GM12878 (cell line): ENCODE data around the gene C1orf53. TPM values are rescaled to one million over a fixed set of nuclear protein-coding genes. Genes with fewer than 3 reads are reported as not detected.

Source experiments
- CREM ChIP-seq: IDR thresholded peaks from 2 replicates; pipeline ENCODE4 v1.6.1; 2014; ENCODE audit warnings: antibody characterized with exemption, low read depth
- FOS ChIP-seq: IDR thresholded peaks from 3 replicates; pipeline ENCODE4 v1.6.1; 2011; ENCODE audit warnings: borderline replicate concordance; ENCODE audit not compliant: insufficient read length; ENCODE audit errors: extremely low read depth
- KLF5 ChIP-seq: fragments of 450-650 bp; IDR thresholded peaks from 2 replicates; pipeline ENCODE4 v1.6.1; 2014; ENCODE audit warnings: mild to moderate bottlenecking; ENCODE audit not compliant: partially characterized antibody
- LARP7 ChIP-seq: fragments of 450-650 bp; IDR thresholded peaks from 2 replicates; pipeline ENCODE4 v1.6.1; 2017; ENCODE audit warnings: mild to moderate bottlenecking
- RB1 ChIP-seq: fragments of 450-650 bp; formaldehyde crosslinking; IDR thresholded peaks from 2 replicates; pipeline ENCODE4 v1.6.1; 2017; ENCODE audit warnings: mild to moderate bottlenecking, borderline replicate concordance
- USF2 ChIP-seq: IDR thresholded peaks from 2 replicates; pipeline ENCODE4 v1.6.1; 2011; ENCODE audit warnings: low read depth, low read length, improper control_type of control experiment, borderline replicate concordance
- ZBTB4 ChIP-seq: fragments of 450-650 bp; formaldehyde crosslinking; IDR thresholded peaks from 2 replicates; pipeline ENCODE4 v1.4.0; 2022; ENCODE audit warnings: mild to moderate bottlenecking, moderate library complexity
- ZNF274 ChIP-seq: IDR thresholded peaks from one replicate; pipeline ENCODE4 v1.8.0; 2011; ENCODE audit not compliant: insufficient read length, insufficient read depth
- ZNF384 ChIP-seq: IDR thresholded peaks from 2 replicates; pipeline ENCODE4 v1.6.1; 2012; ENCODE audit warnings: low read depth, mild to moderate bottlenecking, low read length, improper control_type of control experiment, borderline replicate concordance
- polyA plus RNA-seq, 11 experiments: library from polyadenylated mRNA; depleted of rRNA in 4 of 11; unstranded in 6 of 11; stranded (reverse) in 5 of 11; fragments of >200 nt; fragmentation: Nextera tagmentation in 4 of 11; fragmentation: Illumina TruSeq in 1 of 11; extraction: Ambion mirVana in 4 of 11; extraction: Trizol in 1 of 11; gene quantifications; 1 replicate in 1 of 11; 2 replicates in 10 of 11; pipeline versions ENCODE4 v1.2.1 to v1.2.3, GENCODE V29; 2011 to 2016; ENCODE audit warnings: inconsistent platforms in 2 of 11, missing spikeins in 2 of 11, low read depth in 1 of 11
- total RNA-seq, 4 experiments: library from RNA; depleted of rRNA in 3 of 4; stranded (reverse); fragments of >200 nt in 3 of 4; fragmentation: Illumina TruSeq in 1 of 4; extraction: Trizol in 1 of 4; gene quantifications; 2 replicates each; pipeline versions ENCODE4 v1.2.1 to v1.2.3, GENCODE V29; 2013 to 2021
- TF ChIP-seq, protein P1 (sequence below): fragments of 150-350 bp; IDR thresholded peaks from 2 replicates; pipeline ENCODE4 v1.6.1; 2014; ENCODE audit warnings: mild to moderate bottlenecking, low read depth, low read length

The C1orf53 gene
- total and polyA plus RNA-seq, 10 of the 15 experiments (the other 5 are each of a cell fraction or from before 2014, with no cell fraction given) = 0.31 to 5.4 (median 0.59) TPM

GRCh38 chr1:197913495-197914276 lies 11.3 kb downstream of the C1orf53 start (continued):
- TF ChIP-seq, protein P1, sequence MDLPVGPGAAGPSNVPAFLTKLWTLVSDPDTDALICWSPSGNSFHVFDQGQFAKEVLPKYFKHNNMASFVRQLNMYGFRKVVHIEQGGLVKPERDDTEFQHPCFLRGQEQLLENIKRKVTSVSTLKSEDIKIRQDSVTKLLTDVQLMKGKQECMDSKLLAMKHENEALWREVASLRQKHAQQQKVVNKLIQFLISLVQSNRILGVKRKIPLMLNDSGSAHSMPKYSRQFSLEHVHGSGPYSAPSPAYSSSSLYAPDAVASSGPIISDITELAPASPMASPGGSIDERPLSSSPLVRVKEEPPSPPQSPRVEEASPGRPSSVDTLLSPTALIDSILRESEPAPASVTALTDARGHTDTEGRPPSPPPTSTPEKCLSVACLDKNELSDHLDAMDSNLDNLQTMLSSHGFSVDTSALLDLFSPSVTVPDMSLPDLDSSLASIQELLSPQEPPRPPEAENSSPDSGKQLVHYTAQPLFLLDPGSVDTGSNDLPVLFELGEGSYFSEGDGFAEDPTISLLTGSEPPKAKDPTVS = no peak
- TF ChIP-seq ZNF384 = no peak
- no peak for TF ChIP-seq KLF5
- no peak for TF ChIP-seq RB1
- no peak for TF ChIP-seq FOS
- no peak for TF ChIP-seq ZNF274
- no peak for TF ChIP-seq ZBTB4 (CRISPR knock-in tag)
- TF ChIP-seq USF2 = no peak
- no peak for TF ChIP-seq CREM
- TF ChIP-seq LARP7 = no peak
